Measurements from ENCODE around the gene DNAJB12. TPM values are rescaled to one million over a fixed set of nuclear protein-coding genes. Genes with fewer than 3 reads are reported as not detected.
A peak's percentile ranks its signal among the peaks of the same experiment; 100 is the strongest.
"Not testable (repeated sequence)": the region's sequence is repeated elsewhere in the genome, so short reads cannot be mapped to it uniquely, and the experiment has no call there.

The DNAJB12 gene
- total and polyA plus RNA-seq, 9 donors = 27.5 to 46.4 (median 32.0) TPM

- TF ChIP-seq POLR2A (IDR thresholded peaks at IDR 0.05) (no peak), CTCF (IDR thresholded peaks at IDR 0.05) (no peak)
- H3K4me3 ChIP-seq = no peak overlapping the region
- WGBS, 3 donors = 73 to 87% (median 78%) methylated on average over 2 of the region's 2 CpGs
- intact Hi-C loops (cut with DNase I) = loop anchor here in 3 of 4 donors (10.0 kb wide), 5 partner anchors 85 to 1015 kb away; partner anchors contain the start of gene SLC29A3 (in 1 of the 3)
- peaks cover 39% of the 10 kb centered on the region for H3K4me1 ChIP-seq (ENCODE audit: insufficient read depth)
- no peaks in the 10 kb centered on the region for H3K27me3 ChIP-seq
- peak overlapping the region; percentile 31 to 67 for H3K27ac ChIP-seq
- no peaks in the 10 kb centered on the region for H3K9me3 ChIP-seq
- no peak for DNase-seq
- H3K36me3 ChIP-seq = no peaks in the 10 kb centered on the region
These were observed 24.7 kb downstream of the DNAJB12 start for GRCh38 chr10:72330069-72330426.

DNA sequence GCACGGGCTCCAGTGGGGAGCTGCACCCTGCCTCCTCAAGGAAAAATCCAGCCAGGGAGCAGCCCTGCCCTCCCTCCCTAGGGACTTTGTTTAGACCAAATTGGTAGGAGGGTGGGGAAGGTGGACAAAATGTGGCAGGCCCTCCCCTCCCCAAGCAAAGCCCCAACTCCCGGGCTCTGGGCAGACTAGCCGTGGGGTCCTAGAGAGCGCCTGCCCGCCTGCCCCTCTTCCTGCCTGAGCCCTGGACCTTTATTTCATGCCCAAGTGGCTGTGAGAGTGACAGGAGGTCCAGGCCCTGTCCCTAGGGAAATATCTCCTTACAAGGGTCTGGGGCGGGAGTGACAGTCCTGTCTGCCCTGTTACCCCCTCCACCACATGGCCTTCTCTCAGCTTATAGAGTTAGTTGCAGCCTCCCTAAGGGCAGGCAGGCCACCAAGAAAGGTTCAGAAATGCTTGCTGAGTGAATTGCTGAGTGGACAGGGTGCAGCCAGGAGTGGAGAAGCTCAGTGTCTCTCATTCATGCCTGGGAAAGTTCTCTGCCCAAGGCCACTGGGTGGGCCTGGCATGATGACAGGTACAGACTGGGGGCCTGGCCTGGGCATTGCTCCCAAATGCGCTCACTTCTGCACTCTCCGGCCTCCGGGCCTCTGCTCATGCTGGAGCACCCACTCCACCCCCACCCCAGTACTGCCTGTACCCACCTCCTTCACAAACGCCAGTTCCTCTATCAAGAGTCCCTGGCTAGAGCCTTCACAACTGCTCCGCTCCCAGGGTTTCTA is 25.2 kb downstream of the DNAJB12 start:
- intact Hi-C loops (cut with DNase I) = loop anchor here (2.0 to 10.0 kb wide), 11 partner anchors 55 to 1015 kb away; partner anchors contain the start of genes ANAPC16 (in 1 of the 4), ASCC1 (in 1 of the 4), CHST3 (in 1 of the 4) and DDIT4 (in 1 of the 4)
- H3K4me1 ChIP-seq (ENCODE audit: insufficient read depth) = peaks cover 37% of the 10 kb centered on the region

GRCh38 chr10:72328829-72329204 is 25.9 kb downstream of the DNAJB12 start:
- Histone ChIP-seq H3K4me3 (no peak overlapping the region), H3K36me3 (no peaks in the 10 kb centered on the region), H3K27me3 (no peaks in the 10 kb centered on the region), H3K27ac (peak overlapping the region; percentile 31 to 67), H3K4me1 (ENCODE audit: insufficient read depth) (peaks cover 33% of the 10 kb centered on the region), H3K9me3 (no peaks in the 10 kb centered on the region)
- peak in 1 of 5 donors; percentile 53 for DNase-seq
- TF ChIP-seq CTCF (IDR thresholded peaks at IDR 0.05) (no peak), POLR2A (IDR thresholded peaks at IDR 0.05) (no peak), EP300 (IDR thresholded peaks at IDR 0.05) (no peak)
- intact Hi-C loops (cut with DNase I) = loop anchor here (2.0 to 10.0 kb wide), 6 partner anchors 54 to 364 kb away; partner anchors contain the start of genes ANAPC16 (in 1 of the 4), ASCC1 (in 1 of the 4), CHST3 (in 1 of the 4) and DDIT4 (in 1 of the 4)
- WGBS, 3 donors = 37 to 51% (median 43%) methylated on average over 5 of the region's 5 CpGs

More for the DNA sequence above, 25.2 kb downstream of the DNAJB12 start:
- TF ChIP-seq CTCF (IDR thresholded peaks at IDR 0.05) = no peak
- TF ChIP-seq EP300 (IDR thresholded peaks at IDR 0.05) = no peak
- TF ChIP-seq POLR2A (IDR thresholded peaks at IDR 0.05) = no peak
- H3K27me3 ChIP-seq = no peaks in the 10 kb centered on the region
- peak overlapping the region; percentile 31 to 67 for H3K27ac ChIP-seq
- peak in 4 of 5 donors; percentile 51 to 77 (median 62) for DNase-seq
- WGBS, 3 donors = 59 to 70% (median 61%) methylated on average over 11 of the region's 11 CpGs
- no peaks in the 10 kb centered on the region for H3K9me3 ChIP-seq
- no peak overlapping the region for H3K4me3 ChIP-seq
- no peaks in the 10 kb centered on the region for H3K36me3 ChIP-seq

DNA sequence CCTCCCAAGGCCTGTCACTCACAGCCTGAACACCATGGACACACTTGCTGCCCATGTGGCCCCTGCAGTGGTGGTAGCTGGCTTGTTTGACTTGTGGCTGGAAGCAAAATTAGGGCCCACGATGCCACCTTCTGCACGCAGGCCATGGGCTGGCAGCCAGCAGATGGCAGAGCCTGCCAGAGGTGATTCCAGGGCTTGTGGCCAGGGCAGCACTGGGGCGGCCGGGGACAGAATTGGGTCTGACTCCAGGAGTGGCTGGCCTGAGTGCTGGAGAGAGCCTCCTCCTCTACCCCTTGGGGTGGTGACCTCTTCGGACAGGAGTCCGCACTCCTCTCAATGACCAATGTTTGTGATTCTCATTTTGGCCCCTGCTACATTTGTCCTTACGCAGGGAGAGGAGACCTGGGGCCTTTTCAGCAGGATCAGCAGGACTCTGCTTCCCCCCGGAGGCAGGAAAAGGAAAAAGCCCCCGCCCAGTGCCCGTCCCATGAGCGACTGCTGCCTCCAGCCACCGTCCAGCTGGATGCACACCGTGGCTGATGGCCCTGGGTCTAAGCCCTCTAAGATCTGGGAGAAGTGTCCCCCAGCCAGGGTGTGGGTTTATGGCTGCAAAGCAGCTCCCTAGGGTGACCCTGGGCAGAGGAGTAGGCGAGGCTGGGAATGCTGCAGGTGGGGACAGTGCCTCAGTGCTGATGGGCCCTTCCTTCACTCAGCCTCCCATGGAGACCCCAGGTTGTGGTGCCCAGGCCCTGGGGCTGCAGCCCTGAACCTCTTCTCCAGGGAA is 26.5 kb downstream of the DNAJB12 start:
- Histone ChIP-seq H3K4me3 (no peak overlapping the region), H3K27me3 (no peaks in the 10 kb centered on the region), H3K36me3 (no peaks in the 10 kb centered on the region), H3K4me1 (ENCODE audit: insufficient read depth) (peaks cover 29% of the 10 kb centered on the region), H3K9me3 (no peaks in the 10 kb centered on the region), H3K27ac (peak overlapping the region; percentile 31 to 67)
- 34 to 39% (median 36%) methylated on average over 14 of the region's 14 CpGs for WGBS, 3 donors
- DNase-seq = peak; percentile 75 to 81 (median 77)
- no peak for TF ChIP-seq EP300 (IDR thresholded peaks at IDR 0.05)
- no peak for TF ChIP-seq POLR2A (IDR thresholded peaks at IDR 0.05)
- peak; percentile 9 to 91 (median 67) for TF ChIP-seq CTCF (IDR thresholded peaks at IDR 0.05)
- intact Hi-C loops (cut with DNase I) = loop anchor here (2.0 to 10.0 kb wide), 6 partner anchors 53 to 363 kb away; partner anchors contain the start of genes ANAPC16 (in 1 of the 4), ASCC1 (in 1 of the 4), CHST3 (in 1 of the 4) and DDIT4 (in 1 of the 4)

- peak in 1 of 5 donors; percentile 39 for DNase-seq
- 91 to 93% (median 91%) methylated on average over 32 of the region's 32 CpGs for WGBS, 3 donors
- intact Hi-C loops (cut with DNase I) = loop anchor here in 3 of 4 donors (5.0 to 10.0 kb wide), 5 partner anchors 52 to 362 kb away; partner anchors contain the start of genes ANAPC16 (in 1 of the 3), ASCC1 (in 1 of the 3), CHST3 (in 1 of the 3) and DDIT4 (in 1 of the 3)
- peaks cover 21% of the 10 kb centered on the region for H3K4me1 ChIP-seq (ENCODE audit: insufficient read depth)
- not testable (repeated sequence) for H3K27me3 ChIP-seq, H3K9me3 ChIP-seq, H3K4me3 ChIP-seq, H3K27ac ChIP-seq, H3K36me3 ChIP-seq
These were observed 27.8 kb downstream of the DNAJB12 start for GRCh38 chr10:72326665-72327603.

Measured in ovary (tissue), 9 donors.